Measurements from ENCODE around the gene OR56B4. TPM values are rescaled to one million over a fixed set of nuclear protein-coding genes. Genes with fewer than 3 reads are reported as not detected.

The OR56B4 gene
- total RNA-seq, 1 donor from 2014 or later: not detected

DNA sequence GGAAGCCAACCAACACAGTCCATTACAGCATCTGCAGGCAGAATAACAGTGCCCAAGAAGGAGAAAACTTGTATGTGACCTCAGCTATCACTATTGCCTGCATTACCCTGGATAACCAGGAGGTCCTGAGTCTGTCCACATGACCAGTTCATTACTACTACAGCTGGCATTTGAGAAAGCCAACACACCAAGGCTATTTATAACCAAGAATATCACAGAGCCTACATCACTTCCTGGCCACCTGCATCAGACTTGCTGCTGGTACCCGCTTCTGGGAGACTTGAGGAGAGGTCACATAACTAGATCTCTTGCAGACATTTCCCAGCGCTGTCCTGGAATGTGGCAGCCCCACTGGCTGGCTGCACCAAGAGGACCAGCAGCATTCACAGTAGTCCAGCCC, 11.1 kb upstream of the OR56B4 start:
- intact Hi-C loops (cut with DNase I): no loop called here
- no peaks in the 10 kb centered on the region for H3K36me3 ChIP-seq
- no peak overlapping the region for H3K4me3 ChIP-seq
- H3K27ac ChIP-seq: no peak overlapping the region
- DNase-seq (ENCODE audit: extremely low spot score in 2 of 2): no peak
- H3K27me3 ChIP-seq: no peaks in the 10 kb centered on the region
- H3K4me1 ChIP-seq: no peaks in the 10 kb centered on the region
- TF ChIP-seq POLR2A (IDR thresholded peaks at IDR 0.05) (no peak), POLR2AphosphoS5 (IDR thresholded peaks at IDR 0.05; ENCODE audit: insufficient read depth in 1 of 2, low read depth in 1 of 2) (no peak)
- TF ChIP-seq, protein P1, sequence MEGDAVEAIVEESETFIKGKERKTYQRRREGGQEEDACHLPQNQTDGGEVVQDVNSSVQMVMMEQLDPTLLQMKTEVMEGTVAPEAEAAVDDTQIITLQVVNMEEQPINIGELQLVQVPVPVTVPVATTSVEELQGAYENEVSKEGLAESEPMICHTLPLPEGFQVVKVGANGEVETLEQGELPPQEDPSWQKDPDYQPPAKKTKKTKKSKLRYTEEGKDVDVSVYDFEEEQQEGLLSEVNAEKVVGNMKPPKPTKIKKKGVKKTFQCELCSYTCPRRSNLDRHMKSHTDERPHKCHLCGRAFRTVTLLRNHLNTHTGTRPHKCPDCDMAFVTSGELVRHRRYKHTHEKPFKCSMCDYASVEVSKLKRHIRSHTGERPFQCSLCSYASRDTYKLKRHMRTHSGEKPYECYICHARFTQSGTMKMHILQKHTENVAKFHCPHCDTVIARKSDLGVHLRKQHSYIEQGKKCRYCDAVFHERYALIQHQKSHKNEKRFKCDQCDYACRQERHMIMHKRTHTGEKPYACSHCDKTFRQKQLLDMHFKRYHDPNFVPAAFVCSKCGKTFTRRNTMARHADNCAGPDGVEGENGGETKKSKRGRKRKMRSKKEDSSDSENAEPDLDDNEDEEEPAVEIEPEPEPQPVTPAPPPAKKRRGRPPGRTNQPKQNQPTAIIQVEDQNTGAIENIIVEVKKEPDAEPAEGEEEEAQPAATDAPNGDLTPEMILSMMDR (IDR thresholded peaks at IDR 0.05): no peak
- no peaks in the 10 kb centered on the region for H3K9me3 ChIP-seq

DNA sequence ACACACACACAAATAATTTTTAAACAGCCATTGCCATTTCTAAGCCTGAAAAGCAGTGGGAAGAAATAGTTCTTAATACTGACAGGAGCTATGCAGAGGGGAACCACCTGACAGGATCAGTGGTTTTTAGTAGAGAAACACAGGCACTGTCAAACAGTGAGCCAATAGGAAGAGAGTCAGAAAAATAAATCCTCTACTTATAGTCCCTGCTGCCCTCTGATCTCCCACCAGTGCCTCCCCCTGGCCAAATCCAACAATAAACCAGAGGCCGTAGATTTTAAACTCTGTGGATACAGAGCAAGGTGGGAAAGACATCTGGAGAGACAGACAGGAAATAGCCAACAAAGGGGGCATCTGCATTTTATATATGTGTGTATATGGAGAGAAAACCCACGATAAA, 7.9 kb upstream of the OR56B4 start:
- Histone ChIP-seq H3K27ac (no peak overlapping the region), H3K4me3 (no peak overlapping the region), H3K4me1 (no peaks in the 10 kb centered on the region), H3K36me3 (no peaks in the 10 kb centered on the region), H3K27me3 (no peaks in the 10 kb centered on the region), H3K9me3 (no peaks in the 10 kb centered on the region)
- DNase-seq (ENCODE audit: extremely low spot score in 2 of 2): no peak
- TF ChIP-seq POLR2AphosphoS5 (IDR thresholded peaks at IDR 0.05; ENCODE audit: insufficient read depth in 1 of 2, low read depth in 1 of 2): no peak
- no peak for TF ChIP-seq POLR2A (IDR thresholded peaks at IDR 0.05)
- TF ChIP-seq, protein P1 (IDR thresholded peaks at IDR 0.05): no peak
- intact Hi-C loops (cut with DNase I): no loop called here

DNA sequence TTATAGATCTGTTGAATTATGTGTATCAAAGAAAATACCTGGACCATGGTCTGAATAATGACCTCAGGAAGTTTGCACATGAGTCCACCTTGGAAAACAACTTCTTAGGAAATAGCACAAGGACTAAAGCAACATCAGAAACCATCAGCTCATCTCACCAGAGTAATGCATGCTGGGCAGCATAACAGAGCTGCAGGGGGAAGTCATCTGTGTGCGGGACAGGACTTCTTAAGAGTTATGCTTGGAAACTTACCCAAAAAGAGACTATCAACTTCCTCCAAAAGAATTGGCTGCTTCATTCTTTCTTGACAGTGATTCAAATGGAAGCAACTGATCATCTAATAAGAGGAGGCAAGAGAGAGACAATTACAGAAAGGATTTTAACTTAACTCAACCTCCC, 2.5 kb downstream of the OR56B4 start:
- Histone ChIP-seq H3K27ac (no peak overlapping the region), H3K9me3 (no peaks in the 10 kb centered on the region), H3K27me3 (no peaks in the 10 kb centered on the region), H3K4me1 (no peaks in the 10 kb centered on the region), H3K36me3 (no peaks in the 10 kb centered on the region), H3K4me3 (no peak overlapping the region)
- no peak for DNase-seq (ENCODE audit: extremely low spot score in 2 of 2)
- intact Hi-C loops (cut with DNase I): no loop called here
- no peak for TF ChIP-seq POLR2AphosphoS5 (IDR thresholded peaks at IDR 0.05; ENCODE audit: insufficient read depth in 1 of 2, low read depth in 1 of 2)

DNA sequence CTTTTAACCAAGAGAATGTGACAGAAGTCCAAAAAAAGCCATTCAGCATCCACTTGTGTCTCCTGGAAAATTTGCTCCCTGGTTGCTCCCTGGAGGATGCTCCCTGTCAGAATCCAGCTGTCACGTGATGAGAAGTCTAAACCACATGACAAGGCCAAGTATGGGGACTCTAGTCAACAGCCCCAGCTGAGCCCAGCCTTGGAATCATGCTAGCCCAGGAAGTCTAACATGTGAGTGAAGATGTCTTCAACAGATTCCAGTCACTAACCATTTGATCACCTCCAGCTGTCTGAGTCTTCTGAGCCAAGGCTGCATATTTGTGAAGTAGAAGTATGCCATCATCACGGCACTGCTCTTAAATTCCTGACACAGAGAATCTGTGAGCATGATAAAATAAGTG, 4.2 kb downstream of the OR56B4 start:
- no peak for DNase-seq (ENCODE audit: extremely low spot score in 2 of 2)
- Histone ChIP-seq H3K4me3 (no peak overlapping the region), H3K27ac (no peak overlapping the region), H3K36me3 (no peaks in the 10 kb centered on the region), H3K4me1 (no peaks in the 10 kb centered on the region), H3K27me3 (no peaks in the 10 kb centered on the region), H3K9me3 (no peaks in the 10 kb centered on the region)
- TF ChIP-seq POLR2AphosphoS5 (IDR thresholded peaks at IDR 0.05; ENCODE audit: insufficient read depth in 1 of 2, low read depth in 1 of 2) (no peak), POLR2A (IDR thresholded peaks at IDR 0.05) (no peak)
- TF ChIP-seq, protein P1 (IDR thresholded peaks at IDR 0.05): no peak
- intact Hi-C loops (cut with DNase I): no loop called here

DNA sequence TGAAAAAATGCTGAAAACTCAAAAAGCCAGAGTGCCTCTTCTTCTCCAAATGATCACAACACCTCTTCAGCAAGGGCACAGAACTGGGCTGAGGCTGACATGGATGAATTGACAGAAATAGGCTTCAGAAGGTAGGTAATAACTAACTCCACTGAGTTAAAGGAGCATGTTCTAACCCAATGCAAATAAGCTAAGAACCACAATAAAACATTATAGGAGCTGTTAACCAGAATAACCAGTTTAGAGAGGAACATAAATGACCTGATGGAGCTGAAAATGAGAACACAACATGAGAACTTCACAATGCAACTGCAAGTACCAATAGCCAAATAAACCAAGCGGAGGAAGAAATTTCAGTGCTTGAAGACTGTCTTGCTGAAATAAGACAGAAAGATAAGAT, 9.2 kb downstream of the OR56B4 start:
- H3K27me3 ChIP-seq: no peaks in the 10 kb centered on the region
- TF ChIP-seq POLR2A (IDR thresholded peaks at IDR 0.05): no peak
- no peak for TF ChIP-seq POLR2AphosphoS5 (IDR thresholded peaks at IDR 0.05; ENCODE audit: insufficient read depth in 1 of 2, low read depth in 1 of 2)
- TF ChIP-seq, protein P1 (IDR thresholded peaks at IDR 0.05): no peak
- H3K4me3 ChIP-seq: no peak overlapping the region
- H3K27ac ChIP-seq: no peak overlapping the region
- no peaks in the 10 kb centered on the region for H3K9me3 ChIP-seq
- no peak for DNase-seq (ENCODE audit: extremely low spot score in 2 of 2)
- H3K4me1 ChIP-seq: no peaks in the 10 kb centered on the region
- no peaks in the 10 kb centered on the region for H3K36me3 ChIP-seq
- intact Hi-C loops (cut with DNase I): no loop called here

DNA sequence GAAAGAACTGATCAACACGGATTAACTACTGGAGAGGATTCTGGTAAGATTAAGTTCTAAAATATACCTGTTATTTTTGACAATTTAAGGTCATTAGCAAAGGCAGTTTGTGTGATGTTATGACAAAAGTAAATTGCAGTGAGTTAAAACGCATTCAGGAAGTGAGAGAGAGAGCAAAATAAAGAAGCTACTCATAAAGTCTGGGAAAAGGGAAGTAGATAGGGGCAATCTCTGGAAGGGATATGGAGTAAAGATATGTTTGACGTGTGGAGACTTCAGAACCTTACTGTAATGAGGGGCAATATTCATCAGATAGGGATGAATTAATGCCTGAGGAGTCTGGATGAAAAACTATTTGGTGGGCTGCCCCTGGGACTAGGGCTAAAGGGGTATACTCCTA, 16.8 kb downstream of the OR56B4 start:
- Histone ChIP-seq H3K27me3 (no peaks in the 10 kb centered on the region), H3K36me3 (no peaks in the 10 kb centered on the region), H3K9me3 (no peaks in the 10 kb centered on the region), H3K27ac (no peak overlapping the region), H3K4me1 (no peaks in the 10 kb centered on the region), H3K4me3 (no peak overlapping the region)
- intact Hi-C loops (cut with DNase I): no loop called here
- TF ChIP-seq POLR2A (IDR thresholded peaks at IDR 0.05) (no peak), POLR2AphosphoS5 (IDR thresholded peaks at IDR 0.05; ENCODE audit: insufficient read depth in 1 of 2, low read depth in 1 of 2) (no peak)
- TF ChIP-seq, protein P1 (IDR thresholded peaks at IDR 0.05): no peak
- DNase-seq (ENCODE audit: extremely low spot score in 2 of 2): no peak
